HEK293 (cell line): ENCODE measurements around the gene MEGF8.

Experiments
- CTCF ChIA-PET: fragments of 350-600 bp; formaldehyde crosslinking; extraction: SDS; loops from one replicate; lab custom pipeline; 2021; ENCODE audit warnings: antibody characterized with exemption; lab: Yijun Ruan, JAX
- POLR2A ChIA-PET: fragments of 300-600 bp; formaldehyde crosslinking; extraction: SDS; loops from one replicate; lab custom pipeline; 2020; ENCODE audit warnings: antibody characterized with exemption, inconsistent platforms; lab: Yijun Ruan, JAX
- H3K27ac ChIP-seq: fragments of 200-500 bp; sonication (Bioruptor generic); 2 replicates; pipeline ENCODE4 v1.5.1; 2014; ENCODE audit warnings: low read depth, low read length, control low read depth, inconsistent platforms; ENCODE audit errors: extremely low read depth
- H3K36me3 ChIP-seq, 2 experiments: fragments of 200-500 bp in 1 of 2; sonication (Bioruptor generic) in 1 of 2; 1 replicate in 1 of 2; 2 replicates in 1 of 2; pipeline ENCODE4 v1.5.1; 2014 to 2017; ENCODE audit warnings: inconsistent platforms in 2 of 2, low read length in 2 of 2; ENCODE audit not compliant: control insufficient read depth in 2 of 2, insufficient read depth in 1 of 2
- H3K4me1 ChIP-seq: fragments of 200-500 bp; sonication (Bioruptor generic); 2 replicates; pipeline ENCODE4 v1.5.1; 2014; ENCODE audit warnings: mild to moderate bottlenecking, low read length, inconsistent platforms; ENCODE audit not compliant: control insufficient read depth, insufficient read depth
- H3K4me3 ChIP-seq: 2 replicates; pipeline ENCODE4 v1.5.1; 2011; ENCODE audit warnings: low read depth, mild to moderate bottlenecking, control low read depth, low read length, moderate library complexity
- H3K9me3 ChIP-seq: fragments of 200-500 bp; sonication (Bioruptor generic); 2 replicates; pipeline ENCODE4 v1.5.1; 2014; ENCODE audit warnings: low read depth, low read length, inconsistent platforms; ENCODE audit not compliant: control insufficient read depth, insufficient read depth
- KLF16 ChIP-seq: fragments of 450-650 bp; formaldehyde crosslinking; IDR thresholded peaks from 2 replicates; pipeline ENCODE4 v1.5.1; 2017; ENCODE audit warnings: missing biosample characterization, missing genetic modification characterization
- SALL2 ChIP-seq: fragments of 450-650 bp; formaldehyde crosslinking; IDR thresholded peaks from 2 replicates; pipeline ENCODE4 v1.5.0; 2017; ENCODE audit warnings: missing biosample characterization, mild to moderate bottlenecking, missing genetic modification characterization, borderline replicate concordance
- SP7 ChIP-seq: fragments of 450-650 bp; formaldehyde crosslinking; IDR thresholded peaks from 2 replicates; pipeline ENCODE4 v1.5.1; 2016; ENCODE audit warnings: missing biosample characterization, missing genetic modification characterization
- ZBTB21 ChIP-seq: fragments of 450-650 bp; formaldehyde crosslinking; IDR thresholded peaks from 2 replicates; pipeline ENCODE4 v1.5.1; 2017; ENCODE audit warnings: missing biosample characterization, missing genetic modification characterization
- ZIC2 ChIP-seq: fragments of 450-650 bp; formaldehyde crosslinking; IDR thresholded peaks from 2 replicates; pipeline ENCODE4 v1.5.1; 2016; ENCODE audit warnings: missing biosample characterization, missing genetic modification characterization
- ZNF112 ChIP-seq: fragments of 450-650 bp; formaldehyde crosslinking; IDR thresholded peaks from 2 replicates; pipeline ENCODE4 v1.5.0; 2017; ENCODE audit warnings: missing biosample characterization, missing genetic modification characterization
- ZNF138 ChIP-seq: fragments of 450-650 bp; formaldehyde crosslinking; IDR thresholded peaks from 2 replicates; pipeline ENCODE4 v1.5.1; 2016; ENCODE audit warnings: missing biosample characterization, missing genetic modification characterization, borderline replicate concordance
- ZNF148 ChIP-seq: fragments of 450-650 bp; formaldehyde crosslinking; IDR thresholded peaks from 2 replicates; pipeline ENCODE4 v1.5.0; 2017; ENCODE audit warnings: missing biosample characterization, missing genetic modification characterization, borderline replicate concordance
- ZNF157 ChIP-seq: fragments of 450-650 bp; formaldehyde crosslinking; IDR thresholded peaks from 2 replicates; pipeline ENCODE4 v1.5.1; 2016; ENCODE audit warnings: missing biosample characterization, missing genetic modification characterization
- ZNF18 ChIP-seq: fragments of 450-650 bp; formaldehyde crosslinking; IDR thresholded peaks from 2 replicates; pipeline ENCODE4 v1.5.1; 2016; ENCODE audit warnings: missing biosample characterization, missing genetic modification characterization
- ZNF2 ChIP-seq: fragments of 450-650 bp; formaldehyde crosslinking; IDR thresholded peaks from 2 replicates; pipeline ENCODE4 v1.5.1; 2016; ENCODE audit warnings: missing biosample characterization, missing genetic modification characterization
- ZNF280D ChIP-seq: fragments of 450-650 bp; formaldehyde crosslinking; IDR thresholded peaks from 2 replicates; pipeline ENCODE4 v1.5.1; 2016; ENCODE audit warnings: missing biosample characterization, missing genetic modification characterization
- ZNF341 ChIP-seq: fragments of 450-650 bp; formaldehyde crosslinking; IDR thresholded peaks from 2 replicates; pipeline ENCODE4; 2016; ENCODE audit warnings: low read depth, missing biosample characterization, missing genetic modification characterization
- ZNF423 ChIP-seq: fragments of 450-650 bp; formaldehyde crosslinking; IDR thresholded peaks from 2 replicates; pipeline ENCODE4 v1.5.1; 2016; ENCODE audit warnings: missing biosample characterization, missing genetic modification characterization
- ZNF521 ChIP-seq: fragments of 450-650 bp; formaldehyde crosslinking; IDR thresholded peaks from 2 replicates; pipeline ENCODE4 v1.5.1; 2017; ENCODE audit warnings: missing biosample characterization, mild to moderate bottlenecking, missing genetic modification characterization
- ZNF660 ChIP-seq: fragments of 450-650 bp; IDR thresholded peaks from 2 replicates; pipeline ENCODE4 v1.5.1; 2018; ENCODE audit warnings: missing biosample characterization, mild to moderate bottlenecking, missing genetic modification characterization
- ZSCAN30 ChIP-seq: fragments of 450-650 bp; IDR thresholded peaks from 2 replicates; pipeline ENCODE4 v1.5.1; 2018; ENCODE audit warnings: missing biosample characterization, mild to moderate bottlenecking, missing genetic modification characterization, moderate library complexity
- TF ChIP-seq, protein P1 (sequence below): fragments of 450-650 bp; IDR thresholded peaks from 2 replicates; pipeline ENCODE4 v1.5.1; 2018; ENCODE audit warnings: missing biosample characterization, mild to moderate bottlenecking, missing genetic modification characterization
- TF ChIP-seq, protein P2 (sequence below): fragments of 450-650 bp; formaldehyde crosslinking; conservative IDR thresholded peaks from 2 replicates; pipeline ENCODE4 v1.5.1; 2016; ENCODE audit warnings: low read depth, missing biosample characterization, missing genetic modification characterization

MEGF8 gene, protein sequence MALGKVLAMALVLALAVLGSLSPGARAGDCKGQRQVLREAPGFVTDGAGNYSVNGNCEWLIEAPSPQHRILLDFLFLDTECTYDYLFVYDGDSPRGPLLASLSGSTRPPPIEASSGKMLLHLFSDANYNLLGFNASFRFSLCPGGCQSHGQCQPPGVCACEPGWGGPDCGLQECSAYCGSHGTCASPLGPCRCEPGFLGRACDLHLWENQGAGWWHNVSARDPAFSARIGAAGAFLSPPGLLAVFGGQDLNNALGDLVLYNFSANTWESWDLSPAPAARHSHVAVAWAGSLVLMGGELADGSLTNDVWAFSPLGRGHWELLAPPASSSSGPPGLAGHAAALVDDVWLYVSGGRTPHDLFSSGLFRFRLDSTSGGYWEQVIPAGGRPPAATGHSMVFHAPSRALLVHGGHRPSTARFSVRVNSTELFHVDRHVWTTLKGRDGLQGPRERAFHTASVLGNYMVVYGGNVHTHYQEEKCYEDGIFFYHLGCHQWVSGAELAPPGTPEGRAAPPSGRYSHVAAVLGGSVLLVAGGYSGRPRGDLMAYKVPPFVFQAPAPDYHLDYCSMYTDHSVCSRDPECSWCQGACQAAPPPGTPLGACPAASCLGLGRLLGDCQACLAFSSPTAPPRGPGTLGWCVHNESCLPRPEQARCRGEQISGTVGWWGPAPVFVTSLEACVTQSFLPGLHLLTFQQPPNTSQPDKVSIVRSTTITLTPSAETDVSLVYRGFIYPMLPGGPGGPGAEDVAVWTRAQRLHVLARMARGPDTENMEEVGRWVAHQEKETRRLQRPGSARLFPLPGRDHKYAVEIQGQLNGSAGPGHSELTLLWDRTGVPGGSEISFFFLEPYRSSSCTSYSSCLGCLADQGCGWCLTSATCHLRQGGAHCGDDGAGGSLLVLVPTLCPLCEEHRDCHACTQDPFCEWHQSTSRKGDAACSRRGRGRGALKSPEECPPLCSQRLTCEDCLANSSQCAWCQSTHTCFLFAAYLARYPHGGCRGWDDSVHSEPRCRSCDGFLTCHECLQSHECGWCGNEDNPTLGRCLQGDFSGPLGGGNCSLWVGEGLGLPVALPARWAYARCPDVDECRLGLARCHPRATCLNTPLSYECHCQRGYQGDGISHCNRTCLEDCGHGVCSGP (N-terminal part only)

GRCh38 chr19:42325308-42325895, at the start of gene MEGF8:
Gene MEGF8, plus strand, starts transcription at chr19:42325635. Its CDS starts 609 bp downstream, at chr19:42326244.
- ChIA-PET POLR2A (no interaction called here), CTCF (no interaction called here)
- peaks cover 41% of the 10 kb centered on the region for H3K4me1 ChIP-seq
- H3K9me3 ChIP-seq, result no peaks in the 10 kb centered on the region
- peak within 1 kb of the TSS; percentile 67 for H3K4me3 ChIP-seq
- peak within 1 kb of the TSS; percentile 92 for H3K27ac ChIP-seq
- H3K36me3 ChIP-seq, result no peaks in the 10 kb centered on the region; a peak in 1 of 3 replicates
- TF ChIP-seq ZNF157 (tag by site-specific recombination), result no peak
- no peak for TF ChIP-seq ZNF112 (tag by site-specific recombination)
- TF ChIP-seq SALL2 (tag by site-specific recombination), result no peak
- TF ChIP-seq, protein P1, sequence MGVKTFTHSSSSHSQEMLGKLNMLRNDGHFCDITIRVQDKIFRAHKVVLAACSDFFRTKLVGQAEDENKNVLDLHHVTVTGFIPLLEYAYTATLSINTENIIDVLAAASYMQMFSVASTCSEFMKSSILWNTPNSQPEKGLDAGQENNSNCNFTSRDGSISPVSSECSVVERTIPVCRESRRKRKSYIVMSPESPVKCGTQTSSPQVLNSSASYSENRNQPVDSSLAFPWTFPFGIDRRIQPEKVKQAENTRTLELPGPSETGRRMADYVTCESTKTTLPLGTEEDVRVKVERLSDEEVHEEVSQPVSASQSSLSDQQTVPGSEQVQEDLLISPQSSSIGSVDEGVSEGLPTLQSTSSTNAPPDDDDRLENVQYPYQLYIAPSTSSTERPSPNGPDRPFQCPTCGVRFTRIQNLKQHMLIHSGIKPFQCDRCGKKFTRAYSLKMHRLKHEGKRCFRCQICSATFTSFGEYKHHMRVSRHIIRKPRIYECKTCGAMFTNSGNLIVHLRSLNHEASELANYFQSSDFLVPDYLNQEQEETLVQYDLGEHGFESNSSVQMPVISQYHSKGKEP, result no peak
- no peak for TF ChIP-seq ZNF148 (tag by site-specific recombination)
- TF ChIP-seq ZNF18 (tag by site-specific recombination), result no peak
- 0 out of 2 replicates have a peak, but pooled peaks have one; percentile 81 for TF ChIP-seq ZNF2 (tag by site-specific recombination)
- no peak for TF ChIP-seq ZNF521 (tag by site-specific recombination)
- peak; percentile 83 for TF ChIP-seq ZNF341 (tag by site-specific recombination)
- peak; percentile 85; the same call in 1 of the 2 replicates for TF ChIP-seq SP7 (tag by site-specific recombination)
- peak; percentile 85 for TF ChIP-seq ZIC2
- TF ChIP-seq ZBTB21 (tag by site-specific recombination), result no peak
- TF ChIP-seq, protein P2, sequence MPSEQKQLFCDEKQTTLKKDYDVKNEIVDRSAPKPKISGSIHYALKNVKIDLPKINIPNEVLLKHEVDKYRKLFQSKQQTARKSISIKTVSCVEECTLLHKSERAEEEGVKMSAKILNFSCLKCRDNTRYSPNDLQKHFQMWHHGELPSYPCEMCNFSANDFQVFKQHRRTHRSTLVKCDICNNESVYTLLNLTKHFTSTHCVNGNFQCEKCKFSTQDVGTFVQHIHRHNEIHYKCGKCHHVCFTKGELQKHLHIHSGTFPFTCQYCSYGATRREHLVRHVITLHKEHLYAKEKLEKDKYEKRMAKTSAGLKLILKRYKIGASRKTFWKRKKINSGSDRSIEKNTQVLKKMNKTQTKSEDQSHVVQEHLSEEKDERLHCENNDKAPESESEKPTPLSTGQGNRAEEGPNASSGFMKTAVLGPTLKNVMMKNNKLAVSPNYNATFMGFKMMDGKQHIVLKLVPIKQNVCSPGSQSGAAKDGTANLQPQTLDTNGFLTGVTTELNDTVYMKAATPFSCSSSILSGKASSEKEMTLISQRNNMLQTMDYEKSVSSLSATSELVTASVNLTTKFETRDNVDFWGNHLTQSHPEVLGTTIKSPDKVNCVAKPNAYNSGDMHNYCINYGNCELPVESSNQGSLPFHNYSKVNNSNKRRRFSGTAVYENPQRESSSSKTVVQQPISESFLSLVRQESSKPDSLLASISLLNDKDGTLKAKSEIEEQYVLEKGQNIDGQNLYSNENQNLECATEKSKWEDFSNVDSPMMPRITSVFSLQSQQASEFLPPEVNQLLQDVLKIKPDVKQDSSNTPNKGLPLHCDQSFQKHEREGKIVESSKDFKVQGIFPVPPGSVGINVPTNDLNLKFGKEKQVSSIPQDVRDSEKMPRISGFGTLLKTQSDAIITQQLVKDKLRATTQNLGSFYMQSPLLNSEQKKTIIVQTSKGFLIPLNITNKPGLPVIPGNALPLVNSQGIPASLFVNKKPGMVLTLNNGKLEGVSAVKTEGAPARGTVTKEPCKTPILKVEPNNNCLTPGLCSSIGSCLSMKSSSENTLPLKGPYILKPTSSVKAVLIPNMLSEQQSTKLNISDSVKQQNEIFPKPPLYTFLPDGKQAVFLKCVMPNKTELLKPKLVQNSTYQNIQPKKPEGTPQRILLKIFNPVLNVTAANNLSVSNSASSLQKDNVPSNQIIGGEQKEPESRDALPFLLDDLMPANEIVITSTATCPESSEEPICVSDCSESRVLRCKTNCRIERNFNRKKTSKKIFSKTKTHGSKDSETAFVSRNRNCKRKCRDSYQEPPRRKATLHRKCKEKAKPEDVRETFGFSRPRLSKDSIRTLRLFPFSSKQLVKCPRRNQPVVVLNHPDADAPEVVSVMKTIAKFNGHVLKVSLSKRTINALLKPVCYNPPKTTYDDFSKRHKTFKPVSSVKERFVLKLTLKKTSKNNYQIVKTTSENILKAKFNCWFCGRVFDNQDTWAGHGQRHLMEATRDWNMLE (tag by site-specific recombination), result peak; percentile 75
- TF ChIP-seq KLF16 (tag by site-specific recombination), result peak; percentile 98
- TF ChIP-seq ZNF423 (tag by site-specific recombination), result 0 out of 2 replicates have a peak, but pooled peaks have one; percentile 26
- no peak for TF ChIP-seq ZSCAN30 (tag by site-specific recombination)
- TF ChIP-seq ZNF280D, result no peak
- TF ChIP-seq ZNF660, result peak; percentile 89
- TF ChIP-seq ZNF138 (tag by site-specific recombination), result no peak
